Nephron (organoid): ENCODE results near the gene TLE1.

Source experiments
- H3K27ac Mint-ChIP-seq, 3 experiments: 2 replicates each; pipeline ENCODE4 v1.8.0; 2020; ENCODE audit warnings: mixed read lengths in 3 of 3, mild to moderate bottlenecking in 2 of 3, moderate library complexity in 1 of 3
- H3K27me3 Mint-ChIP-seq: 2 replicates; pipeline ENCODE4 v1.8.0; 2021; ENCODE audit warnings: low read depth, mild to moderate bottlenecking, moderate library complexity, mixed read lengths
- H3K36me3 Mint-ChIP-seq: 2 replicates; pipeline ENCODE4 v1.8.0; 2020; ENCODE audit warnings: low read depth, mixed read lengths
- H3K4me1 Mint-ChIP-seq: 2 replicates; pipeline ENCODE4 v1.8.0; 2020; ENCODE audit warnings: mixed read lengths
- H3K4me3 Mint-ChIP-seq, 3 experiments: 2 replicates each; pipeline ENCODE4 v1.8.0; 2020; ENCODE audit warnings: mild to moderate bottlenecking in 3 of 3, mixed read lengths in 3 of 3, moderate library complexity in 2 of 3
- H3K9me3 Mint-ChIP-seq: 2 replicates; pipeline ENCODE4 v1.8.0; 2020; ENCODE audit warnings: mixed read lengths
- CTCF ChIP-seq, 3 experiments: fragments of 200-600 bp; sonication (generic); IDR thresholded peaks; one replicate each; pipeline ENCODE4 v1.5.0; 2021; ENCODE audit warnings: antibody characterized with exemption in 3 of 3; ENCODE audit not compliant: unreplicated experiment in 3 of 3

TLE1 gene

GRCh38 chr9:81687521-81688261 is 1.7 kb downstream of the TLE1 start:
- Mint-ChIP-seq H3K36me3 (peaks cover 5% of the 10 kb centered on the region), H3K4me1 (peaks cover 19% of the 10 kb centered on the region), H3K27me3 (peaks cover 8% of the 10 kb centered on the region), H3K4me3 (no peak overlapping the region), H3K27ac (no peak overlapping the region), H3K9me3 (no peaks in the 10 kb centered on the region)
- no peak for TF ChIP-seq CTCF (IDR thresholded peaks at IDR 0.05; ENCODE audit: unreplicated experiment in 3 of 3)

- no peaks in the 10 kb centered on the region for H3K9me3 Mint-ChIP-seq
- no peak overlapping the region for H3K4me3 Mint-ChIP-seq
- H3K36me3 Mint-ChIP-seq, result peaks cover 5% of the 10 kb centered on the region
- H3K27ac Mint-ChIP-seq, result no peak overlapping the region
- TF ChIP-seq CTCF (IDR thresholded peaks at IDR 0.05; ENCODE audit: unreplicated experiment in 3 of 3), result peak; percentile 72 to 87 (median 77)
- H3K4me1 Mint-ChIP-seq, result peaks cover 17% of the 10 kb centered on the region
- H3K27me3 Mint-ChIP-seq, result peaks cover 8% of the 10 kb centered on the region
These were observed 2.5 kb downstream of the TLE1 start for GRCh38 chr9:81686614-81687520.

- Mint-ChIP-seq H3K4me3 (no peak overlapping the region), H3K27me3 (peaks cover 8% of the 10 kb centered on the region), H3K36me3 (peaks cover 13% of the 10 kb centered on the region), H3K4me1 (peaks cover 17% of the 10 kb centered on the region), H3K27ac (no peak overlapping the region), H3K9me3 (no peaks in the 10 kb centered on the region)
- no peak for TF ChIP-seq CTCF (IDR thresholded peaks at IDR 0.05; ENCODE audit: unreplicated experiment in 3 of 3)
These were observed 3.4 kb downstream of the TLE1 start for GRCh38 chr9:81685763-81686613.

- Mint-ChIP-seq H3K4me3 (no peak overlapping the region), H3K27ac (no peak overlapping the region), H3K4me1 (peaks cover 18% of the 10 kb centered on the region), H3K9me3 (no peaks in the 10 kb centered on the region), H3K27me3 (peaks cover under 1% of the 10 kb centered on the region), H3K36me3 (peaks cover 26% of the 10 kb centered on the region)
- no peak for TF ChIP-seq CTCF (IDR thresholded peaks at IDR 0.05; ENCODE audit: unreplicated experiment in 3 of 3)
These were observed 4.7 kb downstream of the TLE1 start for GRCh38 chr9:81684635-81685034.

GRCh38 chr9:81683704-81684103 is 5.6 kb downstream of the TLE1 start:
- no peak overlapping the region for H3K4me3 Mint-ChIP-seq
- no peak for TF ChIP-seq CTCF (IDR thresholded peaks at IDR 0.05; ENCODE audit: unreplicated experiment in 3 of 3)
- peaks cover 23% of the 10 kb centered on the region for H3K4me1 Mint-ChIP-seq
- H3K36me3 Mint-ChIP-seq, result peaks cover 33% of the 10 kb centered on the region
- no peaks in the 10 kb centered on the region for H3K9me3 Mint-ChIP-seq
- H3K27ac Mint-ChIP-seq, result no peak overlapping the region
- H3K27me3 Mint-ChIP-seq, result no peaks in the 10 kb centered on the region
